Fibroblast of peridontal ligament (primary cell): ENCODE measurements around the gene FOCAD.

ENCODE experiments used
- DNase-seq: peaks from one replicate; pipeline ENCODE4 v3.0.0-alpha.2; 2010; ENCODE audit errors: extremely low read depth

The FOCAD gene

DNA sequence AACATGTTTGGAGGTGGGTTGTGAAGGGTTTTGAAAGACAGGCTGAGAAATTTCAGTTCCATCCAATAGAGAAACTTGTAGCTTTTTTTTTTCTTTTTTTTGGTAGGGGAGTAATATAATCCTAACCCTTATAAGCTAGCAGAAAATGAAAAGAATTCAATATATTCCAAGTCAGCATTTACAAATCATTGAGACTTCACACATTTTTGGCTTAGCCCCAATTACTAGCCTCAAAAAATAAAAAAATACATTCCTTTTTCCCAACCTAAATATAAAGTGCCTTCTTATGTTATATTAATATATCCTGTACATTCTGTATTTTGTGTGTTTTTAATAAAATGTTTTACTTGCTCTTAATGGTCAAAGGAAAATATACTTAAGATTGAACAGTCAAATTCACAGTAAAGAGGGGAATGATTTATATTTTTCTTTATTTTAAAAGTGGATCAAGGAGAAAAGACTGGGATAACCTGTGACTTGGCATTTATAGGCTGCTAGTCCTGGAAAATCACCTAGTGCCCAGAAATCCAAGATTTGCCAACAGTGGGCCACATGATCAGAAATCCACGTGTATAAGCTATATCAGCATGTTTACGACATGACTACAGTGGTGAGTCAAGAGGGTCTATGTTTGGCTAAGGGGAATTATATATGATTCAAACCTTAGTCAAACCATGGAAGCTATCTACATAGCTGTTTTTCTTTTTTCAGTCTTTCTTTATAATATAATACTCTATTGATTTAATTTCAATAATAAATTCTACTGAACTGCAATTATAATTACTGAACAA is 332.8 kb downstream of the FOCAD start:
- peak; percentile 67 for DNase-seq

DNA sequence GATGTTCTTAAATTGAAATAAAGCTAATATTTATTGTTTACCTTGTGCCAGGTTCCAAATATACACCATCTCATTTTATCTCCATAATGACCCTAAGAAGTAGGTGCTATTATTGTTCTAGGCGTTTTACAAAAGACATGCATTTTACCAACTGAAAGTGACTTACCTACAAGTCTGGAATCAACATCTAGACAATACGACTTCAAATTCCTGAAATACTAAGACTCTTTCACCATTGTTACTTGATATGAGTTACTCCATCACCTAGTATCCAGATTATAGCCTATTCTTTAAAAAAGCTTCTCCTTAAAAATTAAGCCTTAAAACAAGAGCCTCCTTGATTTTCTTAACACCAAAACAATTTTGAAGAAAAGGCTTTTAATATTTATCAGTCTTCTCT is 334.1 kb downstream of the FOCAD start:
- DNase-seq, result no peak

DNA sequence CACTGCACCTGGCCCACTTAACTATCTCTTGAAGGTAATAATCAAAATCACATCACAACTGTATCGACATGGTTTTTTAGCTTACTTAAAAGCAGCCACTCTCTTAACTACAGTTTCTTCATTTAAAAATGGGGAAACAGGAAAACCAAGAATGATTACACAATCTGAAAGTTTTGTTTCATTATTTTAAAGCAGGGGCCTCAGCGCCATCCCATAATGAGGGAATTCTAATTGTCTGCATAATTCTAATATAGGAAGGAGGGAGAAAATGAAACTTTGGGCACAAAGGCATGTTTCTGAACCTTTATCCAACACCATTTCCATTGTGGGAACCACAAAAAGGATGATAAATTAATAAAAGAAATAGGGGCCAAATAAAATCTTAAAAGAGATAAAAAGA is 339.8 kb downstream of the FOCAD start:
- DNase-seq, result no peak

DNA sequence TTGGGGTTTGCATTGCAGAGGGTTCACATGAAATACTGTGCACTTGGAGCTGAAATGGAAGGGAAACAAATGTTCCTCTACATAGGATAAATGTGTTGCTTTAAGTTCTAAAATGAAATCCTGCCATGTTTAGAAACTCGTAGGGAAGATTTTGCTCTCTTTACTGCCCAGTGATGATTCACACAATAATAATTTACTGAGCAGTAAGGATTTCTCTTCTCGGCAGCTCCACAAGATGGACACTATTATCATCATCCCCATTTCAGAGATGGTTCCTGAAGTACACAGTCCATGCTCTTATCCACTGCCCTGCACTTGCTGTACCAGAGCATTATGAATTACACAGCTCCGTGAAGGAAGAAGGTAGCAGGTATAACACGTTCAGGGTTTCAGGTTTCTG is 343.2 kb downstream of the FOCAD start:
- DNase-seq, result peak; percentile 58

DNA sequence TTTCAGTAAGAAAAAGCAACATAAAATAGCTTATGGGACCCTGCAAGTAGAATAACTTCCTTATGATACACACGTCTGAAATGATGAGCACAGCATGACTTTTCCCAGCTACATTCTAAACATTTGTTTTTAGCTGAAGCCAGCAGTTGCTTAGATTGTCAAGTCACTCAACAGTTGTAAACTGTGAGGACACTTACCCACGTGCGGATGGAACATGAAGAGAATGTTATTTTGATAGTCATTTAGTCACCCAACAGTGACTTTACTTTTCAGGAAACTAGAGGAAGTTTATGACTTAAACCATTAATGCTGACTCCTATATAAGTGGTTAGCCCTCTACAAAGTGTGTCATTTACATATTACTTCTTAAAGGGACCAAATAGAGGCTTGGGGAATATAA is 344.4 kb downstream of the FOCAD start:
- peak; percentile 17 for DNase-seq

DNA sequence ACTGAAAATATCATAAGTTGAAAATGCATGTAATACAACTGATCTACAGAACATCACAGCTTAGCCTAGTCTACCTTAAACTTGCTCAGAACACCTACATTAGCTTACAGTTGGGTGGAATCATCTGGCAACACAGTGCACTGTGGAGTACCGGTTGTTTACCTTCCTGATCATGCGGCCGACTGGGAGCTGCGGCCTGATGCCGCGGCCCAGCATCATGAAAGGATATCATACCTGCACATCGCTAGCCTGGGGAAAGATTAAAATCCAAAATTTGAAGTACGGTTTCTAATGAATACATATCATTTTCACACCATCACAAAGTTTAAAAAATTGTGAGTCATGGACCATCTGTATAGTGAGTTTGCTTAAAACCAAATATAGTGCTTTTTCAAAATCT is 345.6 kb downstream of the FOCAD start:
- no peak for DNase-seq

DNA sequence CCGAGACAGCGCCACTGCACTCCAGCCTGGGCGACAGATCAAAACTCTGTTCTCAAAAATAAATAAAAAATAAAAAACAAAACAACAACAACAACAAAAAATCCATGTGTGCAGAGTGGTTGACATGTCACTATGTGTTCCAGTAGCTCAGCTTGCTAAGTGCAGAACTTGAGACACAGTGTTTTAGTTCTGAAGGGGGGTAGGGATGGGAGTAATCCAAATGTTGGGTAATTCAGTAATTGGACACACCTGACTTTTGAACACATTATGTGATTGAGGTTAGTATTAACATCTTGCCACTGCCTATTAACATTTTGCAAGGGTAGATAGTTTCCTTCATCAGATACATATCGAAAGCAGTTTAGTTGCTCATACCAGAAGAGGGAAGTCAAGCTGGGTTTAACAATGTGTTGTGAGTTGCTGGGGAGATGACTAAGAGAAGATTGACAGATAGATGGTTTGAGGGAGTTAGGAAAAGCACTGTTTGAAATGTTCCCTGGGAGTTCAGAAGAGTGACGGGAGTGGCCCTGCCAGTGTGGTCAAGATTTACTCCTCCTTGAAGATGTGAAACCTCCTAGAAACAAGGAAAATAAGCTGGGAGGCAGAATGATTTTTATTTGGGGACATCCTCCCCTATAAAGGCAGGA is 346.5 kb downstream of the FOCAD start:
- DNase-seq, result peak; percentile 80

DNA sequence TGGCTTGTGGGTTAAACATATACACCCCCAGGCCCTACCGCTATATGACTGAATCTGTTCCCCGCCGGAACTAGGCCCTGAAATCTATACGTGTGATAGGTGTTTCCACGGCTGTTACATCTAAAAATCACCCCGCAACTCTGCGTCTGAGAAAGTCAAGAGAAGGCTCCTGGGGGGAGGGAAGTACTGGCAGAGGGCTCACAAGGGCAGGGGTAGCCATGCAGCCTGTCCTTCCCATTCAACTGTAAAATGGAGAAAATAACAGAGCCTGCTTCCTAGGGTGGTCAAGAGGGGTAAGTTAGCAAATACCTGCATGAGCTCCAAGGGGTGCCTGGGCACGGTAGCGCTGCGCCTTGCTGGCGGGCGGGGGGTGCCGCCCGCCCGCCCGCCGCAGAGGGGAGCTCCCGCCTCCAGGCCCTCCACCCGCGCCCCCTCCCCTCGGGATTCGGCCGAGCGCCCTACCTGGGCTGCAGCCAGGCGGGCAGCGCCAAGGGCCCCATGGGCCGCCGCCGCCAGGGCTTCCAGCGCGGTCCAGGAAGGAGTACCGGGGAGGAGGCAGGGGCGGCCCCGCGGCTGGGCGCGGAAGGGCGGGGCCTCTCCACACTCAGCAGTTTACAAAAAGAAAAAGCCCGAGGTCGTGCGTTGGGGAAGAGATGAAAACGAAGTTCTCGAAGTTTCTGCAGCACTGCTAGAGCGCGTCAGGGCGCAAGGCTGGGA is 347.2 kb downstream of the FOCAD start, which contains the start of gene HACD4:
HACD4 (minus strand) TSS at position 550 of the 717 bp plus-strand sequence; CDS start at position 500, 50 bp downstream.
- DNase-seq, result peak; percentile 47

DNA sequence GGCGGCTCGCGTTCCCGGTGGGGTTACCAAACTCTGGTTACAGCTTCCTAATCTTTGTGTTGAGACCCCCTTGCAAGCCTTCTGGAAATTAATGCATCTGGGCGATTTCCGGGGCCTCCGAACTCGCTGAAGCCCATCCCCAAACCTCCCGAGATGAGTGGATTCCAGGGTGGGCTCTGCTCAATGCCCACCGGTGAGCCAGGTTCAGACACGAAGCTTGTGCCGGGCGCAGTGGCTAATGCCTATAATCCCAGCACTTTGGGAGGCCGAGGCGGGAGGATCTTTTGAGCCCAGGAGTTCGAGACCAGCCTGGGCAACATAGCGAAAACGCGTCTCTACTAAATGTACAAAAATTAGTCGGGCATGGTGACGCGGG is 347.7 kb downstream of the FOCAD start:
- DNase-seq, result no peak

DNA sequence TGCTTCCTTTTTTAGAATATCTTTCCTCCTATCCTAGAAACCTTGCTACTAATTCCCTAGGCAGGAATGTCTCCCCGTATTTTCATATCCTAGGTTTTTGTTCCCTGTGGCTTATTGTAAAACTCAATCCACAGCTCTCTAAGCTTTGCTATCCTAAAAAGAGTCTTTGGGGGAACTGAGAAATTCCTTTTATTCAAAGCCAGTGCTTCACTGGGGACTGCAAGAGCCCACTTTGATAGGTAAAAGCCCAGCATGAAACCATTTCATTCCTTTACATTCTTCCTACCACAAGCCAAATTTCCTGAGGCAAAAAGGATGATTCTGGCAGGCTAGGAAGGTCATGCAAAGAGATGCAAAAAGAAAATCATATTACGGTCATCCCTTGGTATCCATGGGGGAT is 353.2 kb downstream of the FOCAD start:
- DNase-seq, result no peak

DNA sequence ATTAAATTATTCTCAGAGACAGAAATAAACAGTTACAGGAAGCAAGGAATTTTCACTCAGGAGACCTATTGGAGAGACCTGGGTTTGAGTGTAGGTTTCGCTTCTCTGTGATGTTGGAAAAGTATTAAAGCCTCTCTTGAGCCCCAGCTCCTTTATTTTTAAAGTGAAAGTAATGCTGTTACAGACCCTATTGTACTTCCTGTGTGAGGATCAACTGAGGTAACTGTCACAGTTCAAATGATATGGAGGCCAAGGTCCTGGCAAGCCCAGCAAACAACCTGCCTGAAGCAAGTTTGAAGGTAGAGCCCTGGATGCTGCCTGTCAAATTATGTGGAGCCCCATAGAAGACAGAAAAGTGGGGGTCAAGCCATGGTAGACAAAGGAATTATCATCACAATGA is 355.2 kb downstream of the FOCAD start:
- no peak for DNase-seq

DNA sequence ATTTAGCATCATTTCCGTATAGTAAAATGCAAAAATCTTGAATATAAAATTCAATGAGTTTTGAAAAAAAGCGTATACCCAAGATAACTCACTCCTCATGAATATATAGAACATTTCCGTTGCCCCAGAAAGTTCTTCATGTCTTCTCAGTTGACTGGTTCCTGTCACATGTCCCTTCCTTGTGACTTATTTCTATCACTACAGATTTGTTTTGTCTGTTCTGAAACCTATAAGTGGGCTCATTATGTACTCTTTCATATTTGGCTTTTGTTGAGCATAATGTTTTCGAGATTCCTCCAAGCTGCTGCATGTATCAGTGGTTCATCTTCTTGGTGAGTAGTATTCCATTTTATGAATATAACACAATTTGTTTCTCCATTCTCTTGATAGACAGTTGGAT is 358.4 kb downstream of the FOCAD start:
- no peak for DNase-seq

DNA sequence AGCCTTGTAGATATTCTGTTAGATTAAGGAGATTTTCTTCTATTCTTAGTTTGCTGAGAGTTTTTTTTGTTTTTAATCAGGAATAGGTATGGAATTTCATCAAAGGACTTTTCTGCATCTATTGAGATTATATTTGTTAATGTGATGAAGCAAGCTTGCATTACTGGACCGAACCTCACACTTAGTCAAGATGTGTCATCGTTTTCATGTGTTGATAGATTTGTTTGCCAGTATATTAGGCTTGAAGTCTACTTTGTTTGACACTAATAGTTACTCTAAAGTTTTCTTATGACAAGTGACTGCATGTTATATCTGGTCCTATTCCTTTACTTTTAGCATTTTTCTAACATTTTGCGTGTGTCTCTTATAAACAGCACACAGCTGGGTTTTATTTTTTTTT is 359.8 kb downstream of the FOCAD start:
- no peak for DNase-seq
